HUES6 (cell line): ENCODE measurements around the gene LRRTM1.
A peak's percentile ranks its signal among the peaks of the same experiment; 100 is the strongest.

Experiments
- H3K27ac ChIP-seq: 2 replicates; pipeline ENCODE4 v1.7.0; 2013; ENCODE audit warnings: low read depth, mild to moderate bottlenecking, low read length, inconsistent platforms
- H3K27me3 ChIP-seq: 2 replicates; pipeline ENCODE4 v1.6.1; 2013; ENCODE audit warnings: low read length; ENCODE audit not compliant: control insufficient read depth, insufficient read depth
- H3K36me3 ChIP-seq: 2 replicates; pipeline ENCODE4 v1.6.1; 2013; ENCODE audit warnings: low read length; ENCODE audit not compliant: control insufficient read depth, insufficient read depth
- H3K4me1 ChIP-seq: 2 replicates; pipeline ENCODE4 v1.6.1; 2013; ENCODE audit warnings: low read length; ENCODE audit not compliant: control insufficient read depth, insufficient read depth
- H3K4me3 ChIP-seq: 2 replicates; pipeline ENCODE4 v1.5.1; 2013; ENCODE audit warnings: low read depth, low read length
- H3K9ac ChIP-seq: one replicate; pipeline ENCODE4 v1.6.1; 2013; ENCODE audit warnings: mild to moderate bottlenecking, low read length
- H3K9me3 ChIP-seq: 2 replicates; pipeline ENCODE4 v1.6.1; 2013; ENCODE audit warnings: low read depth, low read length; ENCODE audit not compliant: control insufficient read depth, insufficient read depth

Gene LRRTM1

DNA sequence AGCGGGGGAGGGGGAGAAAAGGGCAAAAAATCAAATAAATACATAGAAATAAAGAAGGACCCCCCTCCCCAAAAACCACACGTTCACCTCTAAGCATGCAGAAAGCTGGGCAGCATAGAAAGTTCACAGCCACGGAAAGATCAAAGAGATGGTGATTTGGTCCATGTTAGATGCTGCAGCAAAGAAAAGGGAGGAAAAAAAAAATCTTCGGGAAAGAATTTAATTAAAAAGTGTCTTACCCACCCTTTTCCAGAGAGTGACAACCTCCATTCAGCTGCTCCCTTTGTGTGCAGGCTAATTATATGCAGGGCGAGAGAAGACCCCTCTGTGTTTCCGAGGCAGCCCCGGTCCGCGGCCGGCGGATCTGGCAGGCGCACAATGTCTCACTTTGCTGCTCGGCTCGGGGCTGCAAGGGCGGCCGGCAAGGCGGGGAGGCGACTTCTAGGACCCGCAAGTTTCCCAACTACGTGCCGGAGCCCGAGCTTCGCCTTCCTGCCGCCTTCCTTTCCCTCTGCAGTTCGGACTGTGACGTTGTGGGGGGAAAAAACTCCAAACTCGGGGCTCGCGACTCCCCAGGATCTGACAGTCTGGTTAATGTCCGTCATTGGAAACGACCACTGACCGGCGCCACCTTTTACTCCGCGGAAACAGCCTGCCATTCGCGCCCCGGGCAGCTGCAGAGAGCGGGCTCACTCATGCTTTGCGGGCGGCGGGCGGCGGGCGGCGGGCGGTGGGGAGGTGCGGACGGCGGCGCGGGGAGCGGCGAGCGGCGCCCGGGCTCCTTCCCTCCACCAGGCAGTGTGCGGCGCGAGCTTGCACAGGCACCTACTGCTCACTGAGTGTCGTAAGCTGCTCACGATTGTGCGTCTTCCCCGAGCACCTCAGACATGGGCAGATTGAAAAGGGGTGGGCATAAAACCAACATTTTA is at the start of gene LRRTM1:
LRRTM1 (minus strand) TSS at position 844 of the 929 bp plus-strand sequence. CDS start 933 bp downstream, outside the sequence.
- Histone ChIP-seq H3K27ac (no peak within 1 kb of the TSS), H3K9ac (peak within 1 kb of the TSS; percentile 80), H3K9me3 (no peaks in the 10 kb centered on the region), H3K36me3 (no peaks in the 10 kb centered on the region), H3K4me1 (peaks cover 50% of the 10 kb centered on the region), H3K27me3 (peaks cover 89% of the 10 kb centered on the region), H3K4me3 (peak within 1 kb of the TSS; percentile 65)

- H3K36me3 ChIP-seq = no peaks in the 10 kb centered on the region
- H3K9ac ChIP-seq = no peak overlapping the region
- H3K27me3 ChIP-seq = peaks cover 2% of the 10 kb centered on the region; the same call in 1 of the 2 replicates
- H3K4me3 ChIP-seq = no peak overlapping the region
- peaks cover 16% of the 10 kb centered on the region for H3K4me1 ChIP-seq
- H3K9me3 ChIP-seq = no peaks in the 10 kb centered on the region
- H3K27ac ChIP-seq = no peak overlapping the region
Observed at GRCh38 chr2:80351231-80351630, 46.7 kb upstream of the LRRTM1 start.

- H3K36me3 ChIP-seq = no peaks in the 10 kb centered on the region
- peaks cover 16% of the 10 kb centered on the region for H3K4me1 ChIP-seq
- no peak overlapping the region for H3K9ac ChIP-seq
- no peak overlapping the region for H3K27ac ChIP-seq
- peaks cover 2% of the 10 kb centered on the region; the same call in 1 of the 2 replicates for H3K27me3 ChIP-seq
- H3K4me3 ChIP-seq = no peak overlapping the region
- no peaks in the 10 kb centered on the region for H3K9me3 ChIP-seq
Observed at GRCh38 chr2:80348953-80349352, 44.4 kb upstream of the LRRTM1 start.

GRCh38 chr2:80348078-80348477 is 43.5 kb upstream of the LRRTM1 start:
- no peak overlapping the region for H3K9ac ChIP-seq
- H3K4me1 ChIP-seq = peaks cover 16% of the 10 kb centered on the region
- no peak overlapping the region for H3K4me3 ChIP-seq
- no peaks in the 10 kb centered on the region for H3K36me3 ChIP-seq
- H3K27ac ChIP-seq = no peak overlapping the region
- H3K9me3 ChIP-seq = no peaks in the 10 kb centered on the region
- H3K27me3 ChIP-seq = no peaks in the 10 kb centered on the region

GRCh38 chr2:80340022-80340421 is 35.5 kb upstream of the LRRTM1 start:
- Histone ChIP-seq H3K9ac (no peak overlapping the region), H3K36me3 (no peaks in the 10 kb centered on the region), H3K4me1 (no peaks in the 10 kb centered on the region), H3K27ac (no peak overlapping the region), H3K9me3 (no peaks in the 10 kb centered on the region), H3K27me3 (no peaks in the 10 kb centered on the region), H3K4me3 (no peak overlapping the region)

DNA sequence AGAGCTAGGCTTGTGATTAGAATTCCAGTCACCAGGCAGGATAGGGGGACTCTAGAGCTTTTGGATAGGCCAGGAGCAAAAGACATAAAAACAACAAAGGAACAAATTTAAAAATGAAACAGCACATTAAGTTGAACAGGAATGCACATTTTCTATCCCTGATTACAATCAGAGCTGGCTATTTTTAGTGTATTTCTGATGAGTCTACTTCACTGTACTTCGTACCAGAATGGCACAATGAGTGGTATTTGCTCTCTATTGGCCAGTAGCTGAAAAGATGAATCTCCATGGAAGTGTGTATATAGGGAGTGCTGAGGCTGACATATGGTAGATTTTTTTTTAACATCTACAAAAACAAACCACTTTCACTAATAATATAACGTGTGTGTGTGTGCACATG is 34.2 kb upstream of the LRRTM1 start:
- H3K36me3 ChIP-seq = no peaks in the 10 kb centered on the region
- no peak overlapping the region for H3K4me3 ChIP-seq
- no peak overlapping the region for H3K27ac ChIP-seq
- no peak overlapping the region for H3K9ac ChIP-seq
- no peaks in the 10 kb centered on the region for H3K27me3 ChIP-seq
- H3K9me3 ChIP-seq = no peaks in the 10 kb centered on the region
- no peaks in the 10 kb centered on the region for H3K4me1 ChIP-seq

DNA sequence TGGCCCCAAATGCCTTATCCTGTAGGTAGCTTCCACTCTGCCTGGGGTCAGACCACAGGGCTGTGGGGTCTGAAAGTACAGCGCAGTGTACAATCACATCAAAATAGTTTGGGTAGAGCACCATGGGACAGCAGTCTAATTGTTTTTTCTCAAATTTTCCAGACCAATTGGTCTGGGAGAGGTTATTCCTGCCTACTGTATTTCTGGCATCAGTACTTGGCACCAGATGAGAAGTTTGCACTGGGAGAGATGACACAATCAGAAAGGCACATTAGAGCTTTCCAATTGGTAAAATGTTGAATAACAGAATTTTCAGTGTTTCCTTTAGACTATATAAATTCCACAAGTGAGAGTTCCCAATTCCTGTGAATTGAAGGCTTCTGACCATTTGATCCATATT is 30.9 kb upstream of the LRRTM1 start:
- Histone ChIP-seq H3K27ac (no peak overlapping the region), H3K4me3 (no peak overlapping the region), H3K9me3 (no peaks in the 10 kb centered on the region), H3K4me1 (peaks cover 4% of the 10 kb centered on the region; the same call in 1 of the 2 replicates), H3K36me3 (no peaks in the 10 kb centered on the region), H3K9ac (no peak overlapping the region), H3K27me3 (no peaks in the 10 kb centered on the region)

GRCh38 chr2:80333886-80334285 is 29.3 kb upstream of the LRRTM1 start:
- Histone ChIP-seq H3K4me3 (no peak overlapping the region), H3K9ac (no peak overlapping the region), H3K27ac (no peak overlapping the region), H3K36me3 (no peaks in the 10 kb centered on the region), H3K4me1 (peaks cover 17% of the 10 kb centered on the region), H3K27me3 (no peaks in the 10 kb centered on the region), H3K9me3 (no peaks in the 10 kb centered on the region)

- Histone ChIP-seq H3K4me1 (peaks cover 29% of the 10 kb centered on the region), H3K27ac (no peak overlapping the region), H3K9ac (no peak overlapping the region), H3K4me3 (no peak overlapping the region), H3K36me3 (no peaks in the 10 kb centered on the region), H3K9me3 (no peaks in the 10 kb centered on the region), H3K27me3 (no peaks in the 10 kb centered on the region)
Observed at GRCh38 chr2:80330527-80331450, 26.2 kb upstream of the LRRTM1 start.

DNA sequence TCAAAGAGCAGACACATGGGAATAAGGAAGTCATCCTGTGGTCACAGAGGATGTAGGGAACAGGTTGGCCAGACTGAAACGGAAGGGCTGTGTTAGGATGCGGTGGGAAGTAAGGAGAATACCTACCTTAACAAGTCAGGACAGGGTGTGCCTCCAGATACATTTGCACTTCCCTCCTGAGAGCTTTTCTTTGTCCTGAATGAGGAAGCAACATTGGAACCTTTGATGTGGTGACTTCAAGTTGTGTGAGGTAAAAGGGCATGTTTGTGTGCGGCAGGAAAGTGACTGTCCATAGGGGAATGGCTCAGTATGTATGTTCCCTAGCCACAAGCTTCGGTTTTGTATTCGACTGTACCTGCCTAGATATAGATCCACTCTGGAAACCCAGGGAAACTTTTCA is 24.9 kb upstream of the LRRTM1 start:
- Histone ChIP-seq H3K9ac (no peak overlapping the region), H3K4me3 (no peak overlapping the region), H3K27me3 (peaks cover 2% of the 10 kb centered on the region; the same call in 1 of the 2 replicates), H3K4me1 (peaks cover 42% of the 10 kb centered on the region), H3K36me3 (no peaks in the 10 kb centered on the region), H3K9me3 (no peaks in the 10 kb centered on the region), H3K27ac (no peak overlapping the region)

- Histone ChIP-seq H3K27me3 (peaks cover 15% of the 10 kb centered on the region), H3K4me1 (peaks cover 56% of the 10 kb centered on the region), H3K36me3 (no peaks in the 10 kb centered on the region), H3K9me3 (no peaks in the 10 kb centered on the region), H3K4me3 (no peak overlapping the region), H3K27ac (no peak overlapping the region), H3K9ac (no peak overlapping the region)
Observed at GRCh38 chr2:80328159-80328571, 23.6 kb upstream of the LRRTM1 start.
